Stomach (tissue), 9 donors: ENCODE measurements around the gene PTPRT. TPM values are rescaled to one million over a fixed set of nuclear protein-coding genes. Genes with fewer than 3 reads are reported as not detected.

Source experiments
- DNase-seq, 2 donors: peaks; one replicate each; pipeline versions ENCODE4 v3.0.0 to v3.0.0-alpha.2; 2013 to 2019
- H3K27ac ChIP-seq, 5 donors: fragments of 200-600 bp in 4 of 5; sonication (generic) in 4 of 5; one replicate each; pipeline ENCODE4 v1.5.1; 2013 to 2019; ENCODE audit warnings: mild to moderate bottlenecking in 1 of 5, moderate library complexity in 1 of 5
- H3K27me3 ChIP-seq, 3 donors: fragments of 200-600 bp; sonication (generic); one replicate each; pipeline ENCODE4 v1.5.1; 2017 to 2019; ENCODE audit warnings: mixed run types in 1 of 3
- H3K36me3 ChIP-seq, 4 donors: fragments of 200-600 bp; sonication (generic); 1 replicate in 3 of 4; 2 replicates in 1 of 4; pipeline ENCODE4 v1.5.1; 2016 to 2019
- H3K4me1 ChIP-seq, 4 donors: fragments of 200-600 bp; sonication (generic); one replicate each; pipeline ENCODE4 v1.5.1; 2016 to 2019
- H3K4me3 ChIP-seq, 4 donors: fragments of 200-600 bp; sonication (generic) in 3 of 4; one replicate each; pipeline ENCODE4 v1.5.1; 2016 to 2019; ENCODE audit warnings: mild to moderate bottlenecking in 1 of 4
- H3K9me3 ChIP-seq, 4 donors: fragments of 200-600 bp; sonication (generic); one replicate each; pipeline ENCODE4 v1.5.1; 2016 to 2019
- EP300 ChIP-seq: sonication (generic); formaldehyde crosslinking; IDR thresholded peaks from one replicate; pipeline ENCODE4 v1.6.1; 2017; ENCODE audit warnings: antibody characterized with exemption
- POLR2A ChIP-seq, 4 donors: fragments of 450-650 bp; IDR thresholded peaks; one replicate each; pipeline ENCODE4 v1.6.1; 2016; ENCODE audit warnings: antibody characterized with exemption in 4 of 4, control low read depth in 2 of 4, mild to moderate bottlenecking in 1 of 4, moderate library complexity in 1 of 4
- POLR2AphosphoS5 ChIP-seq, 3 donors: sonication (generic); formaldehyde crosslinking; IDR thresholded peaks; one replicate each; pipeline ENCODE4 v1.6.1; 2016; ENCODE audit warnings: antibody characterized with exemption in 3 of 3
- WGBS, 5 donors: extraction: QIAGEN DNeasy Blood & Tissue Kit in 3 of 5; methylation state at CpG; one replicate each; pipeline versions ENCODE4 v1.1.5 to v1.1.7; 2013 to 2018; 5-methylcytosine and 5-hydroxymethylcytosine counted together
- intact Hi-C: fragments of 100-400 bp; cut with DNase I; formaldehyde crosslinking; loops from one replicate; pipeline ENCODE4 v1.15.1; 2023; ENCODE audit warnings: low total_unique reads
- polyA plus RNA-seq, 3 donors: library from polyadenylated mRNA; stranded (reverse); fragments of 200-250 nt; gene quantifications; one replicate each; pipeline ENCODE4 v1.2.3, GENCODE V29; 2013
- total RNA-seq, 5 donors: library from RNA; depleted of rRNA; stranded (reverse); fragments of >200 nt; gene quantifications; one replicate each; pipeline versions ENCODE4 v1.1.0 to v1.2.3, GENCODE V29; 2014 to 2016
- TF ChIP-seq, protein P1 (sequence below), 7 experiments: fragments of 450-650 bp in 4 of 7; fragments of 200-600 bp in 3 of 7; sonication (generic) in 3 of 7; IDR thresholded peaks; one replicate each; pipeline ENCODE4 v1.5.1; 2016 to 2019; ENCODE audit warnings: antibody characterized with exemption in 7 of 7, control low read depth in 2 of 7, mild to moderate bottlenecking in 1 of 7
- donor health status: healthy with polysubstance abuse.
- donor health status: Bipolar disorder and iron deficiency.
- donor health status: healthy.

Gene PTPRT
- total and polyA plus RNA-seq, 8 donors, result 0.05 to 11.6 (median 1.7) TPM; not detected in 2

DNA sequence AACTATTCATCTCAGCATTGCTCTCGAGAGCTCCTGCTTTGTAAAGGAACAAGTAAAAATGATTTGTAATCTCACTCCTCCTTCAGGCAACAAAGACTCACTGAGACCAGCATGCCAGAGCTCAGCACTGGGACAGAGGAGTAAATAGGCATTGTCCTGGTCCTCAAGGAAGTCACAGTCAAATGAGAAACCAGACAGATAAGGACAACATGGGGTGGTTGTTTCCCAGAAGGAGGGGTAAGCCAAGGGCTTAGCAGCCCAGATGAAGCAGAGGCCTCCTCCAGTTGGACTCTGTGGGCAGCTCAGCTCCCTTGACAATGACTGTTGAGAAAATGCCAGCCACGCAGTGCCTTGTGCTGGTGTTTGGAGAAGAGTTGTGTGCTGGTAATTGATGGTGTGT lies 1145.8 kb downstream of the PTPRT start:
- H3K27me3 ChIP-seq, result peaks cover 0 to 4% (median 0%) of the 10 kb centered on the region in 3 donors
- H3K4me3 ChIP-seq, result no peak overlapping the region
- peaks cover 0 to 9% (median 0%) of the 10 kb centered on the region in 4 donors for H3K9me3 ChIP-seq
- no peak overlapping the region for H3K27ac ChIP-seq
- no peaks in the 10 kb centered on the region for H3K4me1 ChIP-seq
- 60 to 80% (median 72%) methylated on average over 2 of the region's 2 CpGs for WGBS, 5 donors
- no peak for TF ChIP-seq POLR2A (IDR thresholded peaks at IDR 0.05)
- TF ChIP-seq POLR2AphosphoS5 (IDR thresholded peaks at IDR 0.05), result no peak
- TF ChIP-seq, protein P1, sequence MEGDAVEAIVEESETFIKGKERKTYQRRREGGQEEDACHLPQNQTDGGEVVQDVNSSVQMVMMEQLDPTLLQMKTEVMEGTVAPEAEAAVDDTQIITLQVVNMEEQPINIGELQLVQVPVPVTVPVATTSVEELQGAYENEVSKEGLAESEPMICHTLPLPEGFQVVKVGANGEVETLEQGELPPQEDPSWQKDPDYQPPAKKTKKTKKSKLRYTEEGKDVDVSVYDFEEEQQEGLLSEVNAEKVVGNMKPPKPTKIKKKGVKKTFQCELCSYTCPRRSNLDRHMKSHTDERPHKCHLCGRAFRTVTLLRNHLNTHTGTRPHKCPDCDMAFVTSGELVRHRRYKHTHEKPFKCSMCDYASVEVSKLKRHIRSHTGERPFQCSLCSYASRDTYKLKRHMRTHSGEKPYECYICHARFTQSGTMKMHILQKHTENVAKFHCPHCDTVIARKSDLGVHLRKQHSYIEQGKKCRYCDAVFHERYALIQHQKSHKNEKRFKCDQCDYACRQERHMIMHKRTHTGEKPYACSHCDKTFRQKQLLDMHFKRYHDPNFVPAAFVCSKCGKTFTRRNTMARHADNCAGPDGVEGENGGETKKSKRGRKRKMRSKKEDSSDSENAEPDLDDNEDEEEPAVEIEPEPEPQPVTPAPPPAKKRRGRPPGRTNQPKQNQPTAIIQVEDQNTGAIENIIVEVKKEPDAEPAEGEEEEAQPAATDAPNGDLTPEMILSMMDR (IDR thresholded peaks at IDR 0.05), result no peak
- TF ChIP-seq EP300, result no peak
- no peaks in the 10 kb centered on the region for H3K36me3 ChIP-seq
- DNase-seq, result no peak
- intact Hi-C loops, result no loop called here

DNA sequence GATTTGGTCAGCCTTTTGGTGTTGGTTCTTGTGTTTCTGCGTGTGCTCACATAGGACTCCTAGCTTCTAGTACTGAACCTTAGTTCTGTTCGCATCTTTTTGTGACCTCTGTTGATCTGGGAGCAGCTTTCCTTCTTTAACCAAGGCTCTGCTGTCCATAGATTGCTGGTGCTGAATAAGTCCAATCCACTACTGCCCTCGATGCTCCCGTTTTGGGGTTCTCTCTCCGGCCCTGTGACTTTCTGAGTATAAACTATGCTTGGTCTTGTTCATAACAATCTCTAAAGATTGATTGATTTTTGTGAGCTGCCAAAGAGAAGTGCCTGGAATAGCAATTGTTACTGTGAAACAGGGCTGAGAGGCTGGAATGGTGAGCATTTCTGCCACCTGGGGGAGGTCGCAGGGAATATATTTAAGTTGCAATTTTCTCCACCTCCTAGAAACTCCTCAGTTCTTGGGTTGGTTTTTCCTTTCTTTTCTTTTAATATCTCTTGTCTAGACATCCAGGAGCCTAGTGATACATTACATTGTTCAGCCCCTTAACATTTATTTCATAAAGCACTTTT lies 1148.6 kb downstream of the PTPRT start:
- intact Hi-C loops, result no loop called here
- no peak overlapping the region for H3K27ac ChIP-seq
- WGBS, 5 donors, result 30 to 37% (median 33%) methylated on average over 6 of the region's 6 CpGs
- no peak overlapping the region for H3K4me3 ChIP-seq
- no peaks in the 10 kb centered on the region for H3K27me3 ChIP-seq
- H3K9me3 ChIP-seq, result peaks cover 0 to 9% (median 0%) of the 10 kb centered on the region in 4 donors
- TF ChIP-seq, protein P1 (IDR thresholded peaks at IDR 0.05), result no peak
- TF ChIP-seq POLR2AphosphoS5 (IDR thresholded peaks at IDR 0.05) (no peak), POLR2A (IDR thresholded peaks at IDR 0.05) (no peak), EP300 (no peak)
- no peaks in the 10 kb centered on the region for H3K36me3 ChIP-seq
- DNase-seq, result peak in 1 of 2 donors; percentile 21
- H3K4me1 ChIP-seq, result no peaks in the 10 kb centered on the region

DNA sequence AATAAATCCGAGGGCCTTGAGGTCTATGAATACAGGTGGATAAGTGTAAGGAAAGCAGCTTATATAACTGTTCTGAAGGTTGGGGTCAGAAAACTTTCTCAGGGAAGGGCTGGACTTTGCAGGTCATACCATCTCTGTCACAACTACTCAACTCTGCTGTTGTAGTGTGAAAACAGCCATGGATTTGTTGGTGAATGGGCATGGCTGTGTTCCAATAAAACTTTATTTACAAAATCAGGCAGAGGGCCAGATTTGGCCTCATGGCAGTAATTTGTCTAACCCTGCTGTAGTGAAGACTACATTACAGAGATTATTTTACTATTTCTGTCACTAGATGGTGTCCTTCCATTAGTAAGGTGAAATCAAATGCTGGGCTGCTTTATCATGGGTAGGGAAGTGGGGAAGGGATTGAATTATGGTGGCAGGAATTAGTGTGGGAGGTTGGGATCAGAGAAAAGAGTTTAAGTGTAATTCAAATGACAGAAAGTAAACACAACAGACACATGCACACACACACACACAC lies 1161.9 kb downstream of the PTPRT start:
- intact Hi-C loops, result no loop called here
- Histone ChIP-seq H3K4me1 (no peaks in the 10 kb centered on the region), H3K36me3 (no peaks in the 10 kb centered on the region), H3K9me3 (no peaks in the 10 kb centered on the region), H3K4me3 (no peak overlapping the region), H3K27me3 (peaks cover 0 to 10% (median 0%) of the 10 kb centered on the region in 3 donors), H3K27ac (no peak overlapping the region)
- TF ChIP-seq, protein P1 (IDR thresholded peaks at IDR 0.05), result no peak
- no peak for TF ChIP-seq POLR2A (IDR thresholded peaks at IDR 0.05)
- no peak for TF ChIP-seq POLR2AphosphoS5 (IDR thresholded peaks at IDR 0.05)
- TF ChIP-seq EP300, result no peak
- DNase-seq, result peak in 1 of 2 donors; percentile 19
- 61 to 80% (median 68%) methylated on average over 1 of the region's 1 CpG for WGBS, 5 donors

DNA sequence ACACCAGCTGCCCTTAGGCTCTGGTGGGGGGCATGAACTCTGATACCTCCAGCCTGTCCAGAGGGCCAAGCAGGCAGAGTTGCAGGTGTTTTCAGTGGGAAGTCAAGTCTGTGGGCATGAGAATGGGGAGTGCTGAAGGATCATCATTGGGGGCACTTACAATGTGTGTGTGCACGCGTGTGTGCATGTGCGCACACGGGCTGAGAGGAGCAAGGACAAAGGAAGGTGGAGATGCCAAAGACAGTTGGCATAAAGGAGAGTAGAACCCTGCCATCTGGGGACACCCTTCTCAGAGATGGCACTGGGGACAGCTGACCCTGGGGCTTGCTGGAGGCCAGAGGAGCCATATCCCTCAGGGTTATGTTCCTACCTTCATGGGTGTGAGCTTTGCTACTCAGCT lies 1163.1 kb downstream of the PTPRT start:
- Histone ChIP-seq H3K27me3 (peaks cover 0 to 10% (median 0%) of the 10 kb centered on the region in 3 donors), H3K4me1 (no peaks in the 10 kb centered on the region), H3K9me3 (no peaks in the 10 kb centered on the region), H3K27ac (no peak overlapping the region), H3K36me3 (no peaks in the 10 kb centered on the region), H3K4me3 (no peak overlapping the region)
- TF ChIP-seq, protein P1 (IDR thresholded peaks at IDR 0.05), result no peak
- no peak for TF ChIP-seq POLR2A (IDR thresholded peaks at IDR 0.05)
- no peak for TF ChIP-seq EP300
- TF ChIP-seq POLR2AphosphoS5 (IDR thresholded peaks at IDR 0.05), result no peak
- no peak for DNase-seq
- intact Hi-C loops, result no loop called here
- WGBS, 5 donors, result 83 to 99% (median 95%) methylated on average over 4 of the region's 4 CpGs
